HG02852 (cell line): ENCODE data around the gene APLP1.
"Not testable (repeated sequence)": the region's sequence is repeated elsewhere in the genome, so short reads cannot be mapped to it uniquely, and the experiment has no call there.

Experiments used
- ATAC-seq: cut with Tn5 transposase; IDR thresholded peaks from one replicate; pipeline ENCODE4 v1.9.1; 2021; ENCODE audit warnings: mild to moderate bottlenecking, moderate library complexity; ENCODE audit not compliant: unreplicated experiment

Gene APLP1

GRCh38 chr19:35852029-35852780, 16.2 kb upstream of the APLP1 start, which contains the start of gene NPHS1:
NPHS1 (minus strand) TSS chr19:35852504; CDS start chr19:35851837, 667 bp downstream.
- ATAC-seq, result no peak

- ATAC-seq, result no peak
Observed at GRCh38 chr19:35853038-35853756, 15.2 kb upstream of the APLP1 start.

GRCh38 chr19:35856546-35857149, 11.7 kb upstream of the APLP1 start, which contains the start of gene KIRREL2:
KIRREL2 (plus strand) TSS chr19:35856911; CDS start chr19:35857120, 209 bp downstream.
- ATAC-seq, result no peak

GRCh38 chr19:35858311-35858710, 10.1 kb upstream of the APLP1 start:
- no peak for ATAC-seq

- no peak for ATAC-seq
Observed at GRCh38 chr19:35859414-35859813, 9.0 kb upstream of the APLP1 start.

GRCh38 chr19:35860436-35860817, 7.9 kb upstream of the APLP1 start:
- ATAC-seq, result no peak

GRCh38 chr19:35860818-35861639, 7.3 kb upstream of the APLP1 start:
- ATAC-seq, result no peak

GRCh38 chr19:35861640-35862160, 6.7 kb upstream of the APLP1 start:
- no peak for ATAC-seq

- ATAC-seq, result no peak
Observed at GRCh38 chr19:35862528-35862927, 5.8 kb upstream of the APLP1 start.

GRCh38 chr19:35863018-35863417, 5.4 kb upstream of the APLP1 start:
- ATAC-seq, result no peak

- no peak for ATAC-seq
Observed at GRCh38 chr19:35868823-35869326, 501 bp downstream of the APLP1 start.

GRCh38 chr19:35869327-35870123, 1.2 kb downstream of the APLP1 start:
- peak; percentile 43 for ATAC-seq

GRCh38 chr19:35870124-35870736, 1.9 kb downstream of the APLP1 start:
- ATAC-seq, result not testable (repeated sequence)

- no peak for ATAC-seq
Observed at GRCh38 chr19:35870798-35871197, 2.4 kb downstream of the APLP1 start.

GRCh38 chr19:35871611-35872010, 3.2 kb downstream of the APLP1 start:
- no peak for ATAC-seq

GRCh38 chr19:35872180-35872579, 3.8 kb downstream of the APLP1 start:
- no peak for ATAC-seq

- no peak for ATAC-seq
Observed at GRCh38 chr19:35874392-35874930, 6.1 kb downstream of the APLP1 start.

- ATAC-seq, result no peak
Observed at GRCh38 chr19:35879068-35879467, 10.7 kb downstream of the APLP1 start.

GRCh38 chr19:35879770-35880317, 11.5 kb downstream of the APLP1 start:
- ATAC-seq, result no peak
